ENCODE results near the gene SPNS2. TPM values are rescaled to one million over a fixed set of nuclear protein-coding genes. Genes with fewer than 3 reads are reported as not detected.

The SPNS2 gene
- total RNA-seq, 1 experiment from 2014 or later: 0.33 TPM

DNA sequence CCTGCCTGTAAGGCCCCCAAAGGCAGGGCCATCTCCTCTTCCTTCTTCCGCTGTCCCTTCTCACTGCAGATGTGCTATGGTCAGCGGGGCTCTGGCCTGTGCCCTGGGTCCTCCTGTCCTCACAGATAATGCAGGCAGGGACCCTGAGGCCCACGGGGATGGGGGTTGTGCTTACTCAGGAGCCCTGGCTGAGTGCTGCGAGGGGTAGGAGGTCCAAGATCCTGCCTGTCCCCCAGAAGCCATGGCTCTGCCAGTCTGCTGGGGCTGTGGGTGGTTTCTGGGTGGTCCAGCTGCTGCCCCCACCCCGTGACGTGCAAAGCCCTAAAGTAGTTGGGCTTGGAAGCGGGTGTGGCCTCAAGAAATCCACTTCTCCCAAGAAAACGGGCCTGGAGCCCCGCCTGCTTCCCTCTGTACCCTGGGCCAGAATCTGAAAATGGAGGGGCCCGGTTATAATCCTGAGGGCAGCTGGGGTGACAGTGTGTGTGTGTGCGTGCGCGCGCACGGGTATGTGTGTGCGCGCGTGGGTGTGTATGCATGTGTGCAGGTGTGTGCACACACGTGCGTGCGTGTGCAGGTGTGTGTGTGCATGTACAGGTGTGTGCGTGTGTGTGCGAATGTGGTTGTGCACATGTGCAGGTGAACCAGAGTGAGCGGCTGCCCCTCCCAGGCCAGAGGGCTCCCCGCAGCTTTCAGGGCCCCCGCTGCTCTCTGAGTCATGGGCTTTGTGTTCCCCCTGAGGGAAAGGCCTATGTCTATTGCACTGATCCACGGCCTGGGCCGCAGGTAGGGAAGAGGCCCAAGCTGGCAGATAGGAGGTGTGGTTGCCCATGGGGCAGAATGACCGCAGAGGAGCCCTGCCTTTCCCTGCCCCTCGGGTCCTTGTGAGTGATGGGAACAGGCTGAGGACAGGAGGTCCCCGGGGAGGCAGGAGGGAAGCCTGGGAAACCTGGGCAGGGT is 13.8 kb downstream of the SPNS2 start:
- Histone ChIP-seq H2AFZ (ENCODE audit: low read length) (no peak overlapping the region), H3K4me2 (ENCODE audit: insufficient read depth, insufficient read length, low read length) (no peak overlapping the region), H3K4ac (ENCODE audit: low read depth, low read length) (no peak overlapping the region), H3K18ac (ENCODE audit: insufficient read length, low read depth, low read length) (no peak overlapping the region), H3K9me3 (ENCODE audit: control insufficient read depth, low read depth, low read length) (no peaks in the 10 kb centered on the region), H2BK15ac (ENCODE audit: low read depth, low read length) (no peak overlapping the region), H2BK20ac (ENCODE audit: low read depth, low read length, poor library complexity, severe bottlenecking) (no peak overlapping the region), H4K5ac (ENCODE audit: insufficient read length, low read depth, low read length) (no peak overlapping the region), H4K20me1 (ENCODE audit: control insufficient read depth, insufficient read depth, insufficient read length) (no peaks in the 10 kb centered on the region), H2BK12ac (ENCODE audit: insufficient read length, low read depth, low read length) (no peak overlapping the region), H3K56ac (ENCODE audit: insufficient read length, low read depth, low read length) (no peak overlapping the region), H3K4me1 (ENCODE audit: insufficient read depth, low read length) (no peaks in the 10 kb centered on the region), H3T11ph (ENCODE audit: low read length) (no peak overlapping the region), H3K79me2 (ENCODE audit: insufficient read depth, low read length) (no peaks in the 10 kb centered on the region), H3K23ac (ENCODE audit: insufficient read length, low read depth, low read length) (no peak overlapping the region), H3K79me1 (ENCODE audit: insufficient read depth, low read depth, low read length, poor library complexity, severe bottlenecking) (no peaks in the 10 kb centered on the region), H3K27me3 (ENCODE audit: insufficient read depth, low read length) (no peaks in the 10 kb centered on the region), H3K23me2 (ENCODE audit: insufficient read length, low read depth, low read length, poor library complexity, severe bottlenecking) (no peaks in the 10 kb centered on the region), H2BK120ac (ENCODE audit: low read depth, low read length, poor library complexity, severe bottlenecking) (no peak overlapping the region), H3K14ac (ENCODE audit: insufficient read depth, low read length) (no peak overlapping the region; the same call in 1 of the 2 replicates), H4K8ac (replicated peaks; ENCODE audit: insufficient read length, low read depth, low read length) (no peak overlapping the region), H3K9ac (ENCODE audit: extremely low read depth, insufficient read length, low read length) (no peak overlapping the region), H2BK5ac (ENCODE audit: insufficient read length, low read length) (no peak overlapping the region), H4K91ac (ENCODE audit: insufficient read length, low read depth, low read length) (no peak overlapping the region), H2AK5ac (ENCODE audit: insufficient read length, low read length) (no peak overlapping the region), H3K27ac (ENCODE audit: insufficient read length, low read depth, low read length) (no peak overlapping the region)
- WGBS (ENCODE audit: extremely low coverage, insufficient read length, low lambda C conversion rate): no CpG with 5 or more reads among the region's 31 CpGs
- H3K9me3 Mint-ChIP-seq: no peaks in the 10 kb centered on the region; a peak in 1 of 5 replicates
- no peaks in the 10 kb centered on the region for H3K36me3 Mint-ChIP-seq (ENCODE audit: insufficient read depth in 1 of 3, low read depth in 3 of 3)
- H3K27ac Mint-ChIP-seq: no peak overlapping the region; a peak in 2 of 7 replicates
- peaks cover 25% of the 10 kb centered on the region for H3K27me3 Mint-ChIP-seq (ENCODE audit: low read depth)
- H3K4me3 Mint-ChIP-seq: no peak overlapping the region
- DNase-seq: no peak
- peaks cover 7 to 20% of the 10 kb centered on the region in 2 experiments for H3K4me1 Mint-ChIP-seq
- TF ChIP-seq, protein P1, sequence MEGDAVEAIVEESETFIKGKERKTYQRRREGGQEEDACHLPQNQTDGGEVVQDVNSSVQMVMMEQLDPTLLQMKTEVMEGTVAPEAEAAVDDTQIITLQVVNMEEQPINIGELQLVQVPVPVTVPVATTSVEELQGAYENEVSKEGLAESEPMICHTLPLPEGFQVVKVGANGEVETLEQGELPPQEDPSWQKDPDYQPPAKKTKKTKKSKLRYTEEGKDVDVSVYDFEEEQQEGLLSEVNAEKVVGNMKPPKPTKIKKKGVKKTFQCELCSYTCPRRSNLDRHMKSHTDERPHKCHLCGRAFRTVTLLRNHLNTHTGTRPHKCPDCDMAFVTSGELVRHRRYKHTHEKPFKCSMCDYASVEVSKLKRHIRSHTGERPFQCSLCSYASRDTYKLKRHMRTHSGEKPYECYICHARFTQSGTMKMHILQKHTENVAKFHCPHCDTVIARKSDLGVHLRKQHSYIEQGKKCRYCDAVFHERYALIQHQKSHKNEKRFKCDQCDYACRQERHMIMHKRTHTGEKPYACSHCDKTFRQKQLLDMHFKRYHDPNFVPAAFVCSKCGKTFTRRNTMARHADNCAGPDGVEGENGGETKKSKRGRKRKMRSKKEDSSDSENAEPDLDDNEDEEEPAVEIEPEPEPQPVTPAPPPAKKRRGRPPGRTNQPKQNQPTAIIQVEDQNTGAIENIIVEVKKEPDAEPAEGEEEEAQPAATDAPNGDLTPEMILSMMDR (conservative IDR thresholded peaks at IDR 0.05): no peak
